Measurements from ENCODE around the gene CASQ2. TPM values are rescaled to one million over a fixed set of nuclear protein-coding genes. Genes with fewer than 3 reads are reported as not detected.

Gene CASQ2
- polyA plus RNA-seq, 2 of the 4 experiments (the other 2 are of a cell fraction), result not detected

DNA sequence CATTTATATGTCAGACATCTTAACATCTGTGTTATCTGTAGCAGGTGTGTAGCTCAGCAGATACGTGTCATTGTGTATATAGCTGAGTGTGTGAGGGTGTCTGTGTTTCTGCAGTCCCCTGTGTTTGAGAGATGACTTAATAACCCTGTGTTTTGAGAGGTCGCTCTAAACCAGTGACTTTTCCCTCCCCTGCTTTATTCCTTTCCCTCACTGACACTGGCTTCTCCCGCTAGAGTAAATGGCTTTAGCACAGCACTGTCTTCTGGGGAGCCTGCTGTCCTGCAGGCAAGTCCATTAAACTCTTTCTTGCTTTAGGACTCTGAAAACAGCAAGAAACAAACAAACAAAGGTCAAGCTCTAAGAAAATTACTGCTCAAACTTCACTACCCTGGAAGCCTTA is 73.7 kb downstream of the CASQ2 start:
- Histone ChIP-seq H3K4me1 (no peaks in the 10 kb centered on the region), H3K9me3 (no peaks in the 10 kb centered on the region), H3K4me2 (no peak overlapping the region), H3K4me3 (no peak overlapping the region), H3K27ac (no peak overlapping the region)
- TF ChIP-seq HOXA7 (CRISPR knock-in tag; IDR thresholded peaks at IDR 0.05) (no peak), EHF (CRISPR knock-in tag; IDR thresholded peaks at IDR 0.05) (no peak), ZFP36 (IDR thresholded peaks at IDR 0.05; ENCODE audit: borderline replicate concordance, partially characterized antibody) (no peak), EP300 (IDR thresholded peaks at IDR 0.05) (no peak), GATA3 (IDR thresholded peaks at IDR 0.05; ENCODE audit: borderline replicate concordance) (no peak), KDM1A (IDR thresholded peaks at IDR 0.05; ENCODE audit: low read depth) (no peak)
- 95% methylated on average over 3 of the region's 3 CpGs for WGBS (ENCODE audit: missing lambda C conversion rate)
- FAIRE-seq (no peak), ATAC-seq (no peak), DNase-seq (ENCODE audit: low read depth in 1 of 2, low spot score in 1 of 2) (no peak)
- ChIA-PET POLR2A (no interaction called here), CTCF (interaction anchor here (2.9 kb wide), 1 partner anchor 12 kb away, joined by 13 read pairs; no protein-coding TSS in a partner anchor)

DNA sequence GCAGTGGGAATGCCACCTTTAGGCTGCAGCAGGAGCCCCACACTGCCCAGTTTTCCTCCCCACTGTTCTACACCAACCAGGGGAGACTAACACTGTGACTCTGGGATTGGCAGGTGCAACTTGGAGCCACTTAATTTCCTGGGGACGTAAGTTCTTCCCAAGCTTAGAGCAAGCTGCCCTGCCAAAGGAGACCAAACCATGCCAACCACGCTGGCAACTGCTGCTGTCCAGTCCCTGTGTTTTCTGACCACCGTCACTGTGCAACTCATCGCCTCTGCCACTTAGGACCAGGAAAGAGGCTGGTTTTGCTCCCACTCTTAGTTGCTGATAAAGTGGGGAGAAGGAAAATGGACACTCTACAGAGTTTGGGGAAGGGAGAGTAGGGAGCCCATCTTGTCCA is 76.3 kb downstream of the CASQ2 start:
- 94% methylated on average over 2 of the region's 4 CpGs for WGBS (ENCODE audit: missing lambda C conversion rate)
- CTCF ChIA-PET, result interaction anchor here (1.0 kb wide), 1 partner anchor 16 kb away, joined by 3 read pairs; no protein-coding TSS in a partner anchor

More for the DNA sequence above, 76.3 kb downstream of the CASQ2 start:
- Histone ChIP-seq H3K4me2 (no peak overlapping the region), H3K4me3 (no peak overlapping the region), H3K9me3 (no peaks in the 10 kb centered on the region), H3K27ac (no peak overlapping the region), H3K4me1 (no peaks in the 10 kb centered on the region)
- DNase-seq (ENCODE audit: low read depth in 1 of 2, low spot score in 1 of 2), result no peak
- POLR2A ChIA-PET, result no interaction called here
- TF ChIP-seq EHMT2 (IDR thresholded peaks at IDR 0.05; ENCODE audit: low read depth), result no peak
- TF ChIP-seq JUNB (IDR thresholded peaks at IDR 0.05), result no peak
- TF ChIP-seq, protein P1, sequence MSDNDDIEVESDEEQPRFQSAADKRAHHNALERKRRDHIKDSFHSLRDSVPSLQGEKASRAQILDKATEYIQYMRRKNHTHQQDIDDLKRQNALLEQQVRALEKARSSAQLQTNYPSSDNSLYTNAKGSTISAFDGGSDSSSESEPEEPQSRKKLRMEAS (IDR thresholded peaks at IDR 0.05), result no peak
- TF ChIP-seq GATA3 (IDR thresholded peaks at IDR 0.05; ENCODE audit: borderline replicate concordance), result no peak
- no peak for TF ChIP-seq CTCF (IDR thresholded peaks at IDR 0.05)
- no peak for TF ChIP-seq ZNF302 (CRISPR knock-in tag; IDR thresholded peaks at IDR 0.05)
- no peak for TF ChIP-seq TFCP2L1 (CRISPR knock-in tag; IDR thresholded peaks at IDR 0.05)
- no peak for TF ChIP-seq FOSL2 (IDR thresholded peaks at IDR 0.05)
- TF ChIP-seq FOSL2 (CRISPR knock-in tag; IDR thresholded peaks at IDR 0.05), result no peak
- no peak for TF ChIP-seq NPAS2 (CRISPR knock-in tag; IDR thresholded peaks at IDR 0.05; ENCODE audit: borderline replicate concordance)
- TF ChIP-seq HOXB5 (CRISPR knock-in tag; IDR thresholded peaks at IDR 0.05), result no peak
- TF ChIP-seq, protein P2, sequence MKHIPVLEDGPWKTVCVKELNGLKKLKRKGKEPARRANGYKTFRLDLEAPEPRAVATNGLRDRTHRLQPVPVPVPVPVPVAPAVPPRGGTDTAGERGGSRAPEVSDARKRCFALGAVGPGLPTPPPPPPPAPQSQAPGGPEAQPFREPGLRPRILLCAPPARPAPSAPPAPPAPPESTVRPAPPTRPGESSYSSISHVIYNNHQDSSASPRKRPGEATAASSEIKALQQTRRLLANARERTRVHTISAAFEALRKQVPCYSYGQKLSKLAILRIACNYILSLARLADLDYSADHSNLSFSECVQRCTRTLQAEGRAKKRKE (CRISPR knock-in tag; IDR thresholded peaks at IDR 0.05; ENCODE audit: low read depth), result no peak
- TF ChIP-seq HMGXB4 (CRISPR knock-in tag; IDR thresholded peaks at IDR 0.05; ENCODE audit: borderline replicate concordance), result no peak
- no peak for TF ChIP-seq ELK1 (IDR thresholded peaks at IDR 0.05; ENCODE audit: low read depth, low read length)
- TF ChIP-seq RFX5 (IDR thresholded peaks at IDR 0.05), result no peak
- TF ChIP-seq CHD2 (IDR thresholded peaks at IDR 0.05; ENCODE audit: low read length, partially characterized antibody), result no peak
- TF ChIP-seq HES2 (IDR thresholded peaks at IDR 0.05), result no peak
- TF ChIP-seq, protein P3, sequence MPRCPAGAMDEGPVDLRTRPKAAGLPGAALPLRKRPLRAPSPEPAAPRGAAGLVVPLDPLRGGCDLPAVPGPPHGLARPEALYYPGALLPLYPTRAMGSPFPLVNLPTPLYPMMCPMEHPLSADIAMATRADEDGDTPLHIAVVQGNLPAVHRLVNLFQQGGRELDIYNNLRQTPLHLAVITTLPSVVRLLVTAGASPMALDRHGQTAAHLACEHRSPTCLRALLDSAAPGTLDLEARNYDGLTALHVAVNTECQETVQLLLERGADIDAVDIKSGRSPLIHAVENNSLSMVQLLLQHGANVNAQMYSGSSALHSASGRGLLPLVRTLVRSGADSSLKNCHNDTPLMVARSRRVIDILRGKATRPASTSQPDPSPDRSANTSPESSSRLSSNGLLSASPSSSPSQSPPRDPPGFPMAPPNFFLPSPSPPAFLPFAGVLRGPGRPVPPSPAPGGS (IDR thresholded peaks at IDR 0.05), result no peak
- no peak for TF ChIP-seq FOXS1 (CRISPR knock-in tag; IDR thresholded peaks at IDR 0.05)
- TF ChIP-seq HEYL (CRISPR knock-in tag; IDR thresholded peaks at IDR 0.05), result no peak
- no peak for FAIRE-seq
- no peak for ATAC-seq

Data from A549 (cell line).